Measurements from ENCODE around the gene FBXO48.

GRCh38 chr2:68420254-68420910 is 46.7 kb downstream of the FBXO48 start:
- TF ChIP-seq, protein P1, sequence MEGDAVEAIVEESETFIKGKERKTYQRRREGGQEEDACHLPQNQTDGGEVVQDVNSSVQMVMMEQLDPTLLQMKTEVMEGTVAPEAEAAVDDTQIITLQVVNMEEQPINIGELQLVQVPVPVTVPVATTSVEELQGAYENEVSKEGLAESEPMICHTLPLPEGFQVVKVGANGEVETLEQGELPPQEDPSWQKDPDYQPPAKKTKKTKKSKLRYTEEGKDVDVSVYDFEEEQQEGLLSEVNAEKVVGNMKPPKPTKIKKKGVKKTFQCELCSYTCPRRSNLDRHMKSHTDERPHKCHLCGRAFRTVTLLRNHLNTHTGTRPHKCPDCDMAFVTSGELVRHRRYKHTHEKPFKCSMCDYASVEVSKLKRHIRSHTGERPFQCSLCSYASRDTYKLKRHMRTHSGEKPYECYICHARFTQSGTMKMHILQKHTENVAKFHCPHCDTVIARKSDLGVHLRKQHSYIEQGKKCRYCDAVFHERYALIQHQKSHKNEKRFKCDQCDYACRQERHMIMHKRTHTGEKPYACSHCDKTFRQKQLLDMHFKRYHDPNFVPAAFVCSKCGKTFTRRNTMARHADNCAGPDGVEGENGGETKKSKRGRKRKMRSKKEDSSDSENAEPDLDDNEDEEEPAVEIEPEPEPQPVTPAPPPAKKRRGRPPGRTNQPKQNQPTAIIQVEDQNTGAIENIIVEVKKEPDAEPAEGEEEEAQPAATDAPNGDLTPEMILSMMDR (conservative IDR thresholded peaks at IDR 0.05; ENCODE audit: low read length), result no peak
- TF ChIP-seq EZH2phosphoT487 (IDR thresholded peaks at IDR 0.05; ENCODE audit: borderline replicate concordance, low read depth, low read length), result no peak
